Measurements from ENCODE around the gene MOCS1.
"Not testable (repeated sequence)": the region's sequence is repeated elsewhere in the genome, so short reads cannot be mapped to it uniquely, and the experiment has no call there.

The MOCS1 gene

DNA sequence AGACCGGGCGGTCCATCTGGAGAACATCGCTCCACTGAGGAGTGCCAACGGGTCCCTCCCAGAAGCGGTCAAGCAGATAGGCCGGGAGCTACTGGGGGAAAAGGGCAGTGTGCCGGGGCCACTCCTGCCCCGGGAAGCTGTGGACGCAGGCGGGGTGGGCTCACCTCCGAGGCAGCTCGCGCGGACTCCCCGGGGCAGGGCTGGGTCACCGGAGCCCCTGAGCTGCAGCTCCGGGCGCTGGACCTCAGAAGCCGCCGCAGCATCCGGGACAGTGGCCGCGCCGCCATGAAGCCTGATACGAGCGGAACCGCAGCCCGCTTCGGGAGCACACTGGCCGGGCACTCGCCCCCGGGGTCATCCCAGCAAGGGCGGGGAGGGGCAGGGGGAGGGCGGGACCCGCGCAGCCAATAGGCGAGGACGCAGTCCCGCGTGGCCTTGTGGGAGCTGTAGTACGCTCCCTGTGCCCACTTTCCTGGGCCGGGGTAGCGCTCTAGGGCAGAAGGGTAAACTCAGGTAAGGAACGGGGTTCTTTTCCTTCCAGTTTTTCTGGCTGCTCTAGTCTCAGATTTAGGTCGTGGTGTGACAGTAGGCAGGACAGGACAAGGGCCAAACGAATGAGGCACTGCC is at the start of gene MOCS1:
TSS of gene MOCS1 (minus strand) at position 332 of the 627 bp plus-strand sequence. CDS start at position 287, 45 bp downstream.
- peak; percentile 6 for DNase-seq (ENCODE audit: low spot score)
- FAIRE-seq: no peak

GRCh38 chr6:39984051-39984450 is 49.8 kb upstream of the MOCS1 start:
- FAIRE-seq (no peak), DNase-seq (ENCODE audit: low spot score) (no peak)

DNA sequence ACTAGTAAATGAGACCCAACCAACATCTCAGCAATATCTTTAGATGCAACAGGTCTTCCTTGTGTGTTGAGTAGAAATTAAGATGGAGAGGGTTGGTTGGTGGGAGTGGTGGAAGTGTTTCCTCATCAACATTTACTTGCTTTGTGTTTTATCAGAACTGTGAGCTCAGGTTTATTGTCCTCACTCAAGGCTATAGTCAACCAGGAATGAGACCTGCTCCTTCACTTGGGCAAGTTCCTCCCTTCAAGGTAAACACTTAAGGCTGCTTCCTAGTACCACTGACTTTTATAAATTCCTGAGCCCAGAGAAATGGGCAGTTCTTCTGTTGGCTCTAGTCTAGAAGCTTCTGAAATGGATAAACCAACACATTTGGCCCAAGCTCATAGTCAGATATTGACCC is 48.9 kb upstream of the MOCS1 start:
- FAIRE-seq (no peak), DNase-seq (ENCODE audit: low spot score) (no peak)

- DNase-seq (ENCODE audit: low spot score): no peak
- no peak for FAIRE-seq
These were observed 48.5 kb upstream of the MOCS1 start for GRCh38 chr6:39982720-39983119.

DNA sequence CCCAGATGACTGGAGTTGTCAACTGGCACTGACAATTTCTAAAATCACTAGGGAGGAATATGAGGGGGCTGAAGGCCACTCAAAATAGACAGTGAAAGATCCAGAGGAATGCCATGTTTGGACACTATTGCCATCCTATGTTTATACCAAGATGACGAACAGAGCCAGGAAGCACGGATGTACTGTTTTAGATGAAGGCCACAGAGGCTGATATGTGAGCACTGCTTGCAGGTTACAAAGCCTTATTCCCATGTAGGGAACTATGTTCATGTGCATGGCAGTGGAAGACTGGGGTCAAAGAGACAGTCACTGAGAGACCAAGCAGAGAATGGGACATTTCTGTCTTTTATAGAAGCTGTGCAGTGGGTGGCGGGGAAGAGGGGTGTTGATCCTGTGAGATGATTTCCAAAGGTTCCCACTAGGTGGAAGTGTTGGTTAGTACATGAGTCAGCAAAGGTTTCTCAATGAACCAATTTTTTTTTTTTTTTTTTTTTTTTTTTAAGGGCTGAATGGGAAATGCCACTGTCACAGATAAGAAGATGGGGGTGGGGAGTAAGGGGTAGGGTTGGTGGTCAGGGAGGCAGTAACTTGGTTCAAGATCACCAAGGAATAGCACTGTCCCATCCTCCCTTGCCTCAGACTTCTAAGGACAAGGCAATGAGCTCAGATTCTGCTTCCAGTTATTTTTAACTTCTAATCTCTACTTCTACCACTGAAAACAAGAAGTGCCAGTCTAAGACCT is 46.7 kb upstream of the MOCS1 start:
- peak; percentile 15 for DNase-seq (ENCODE audit: low spot score)
- FAIRE-seq: no peak

DNA sequence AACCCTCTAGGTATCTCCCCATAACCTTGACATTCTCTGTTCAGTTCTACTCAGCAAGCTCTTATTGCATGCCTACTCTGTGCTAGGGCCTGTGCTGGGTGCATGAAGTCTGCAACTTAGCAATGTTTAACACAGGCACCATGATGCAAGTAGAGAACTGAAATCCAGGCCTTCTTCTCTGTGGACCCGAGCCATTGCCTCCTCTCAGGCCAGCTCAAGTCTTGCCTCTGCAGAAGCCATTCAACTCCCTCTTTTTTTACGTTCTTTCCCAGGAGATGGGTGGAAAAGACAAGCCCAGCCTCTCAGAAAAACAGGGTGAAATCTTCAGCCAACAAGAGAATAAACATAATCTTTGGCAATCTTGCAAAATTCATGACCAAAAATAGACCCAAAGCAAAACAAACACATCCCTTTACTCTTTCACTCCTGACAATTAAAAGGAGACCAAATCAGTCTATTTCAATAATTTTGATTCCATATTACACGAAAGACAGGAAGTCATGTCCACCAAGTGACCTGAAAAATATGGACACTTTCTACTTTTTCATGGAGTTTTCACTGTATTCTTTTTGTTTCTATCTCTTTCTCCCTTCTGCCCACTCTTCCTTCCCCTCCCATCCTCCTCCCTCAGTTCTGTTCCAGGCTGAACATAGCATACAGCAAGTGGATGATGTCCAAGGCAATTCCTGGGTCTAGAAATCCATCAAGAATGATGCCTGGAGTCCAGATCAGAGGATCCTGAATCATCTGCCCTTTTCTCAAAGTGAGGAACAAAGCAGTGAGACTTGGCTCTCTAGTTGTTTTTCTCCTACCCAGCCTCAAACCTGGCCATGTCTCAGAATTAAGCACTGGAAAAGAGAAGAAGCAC is 45.4 kb upstream of the MOCS1 start:
- FAIRE-seq (no peak), DNase-seq (ENCODE audit: low spot score) (no peak)

GRCh38 chr6:39978240-39978639 is 44.0 kb upstream of the MOCS1 start:
- DNase-seq (ENCODE audit: low spot score): no peak

DNA sequence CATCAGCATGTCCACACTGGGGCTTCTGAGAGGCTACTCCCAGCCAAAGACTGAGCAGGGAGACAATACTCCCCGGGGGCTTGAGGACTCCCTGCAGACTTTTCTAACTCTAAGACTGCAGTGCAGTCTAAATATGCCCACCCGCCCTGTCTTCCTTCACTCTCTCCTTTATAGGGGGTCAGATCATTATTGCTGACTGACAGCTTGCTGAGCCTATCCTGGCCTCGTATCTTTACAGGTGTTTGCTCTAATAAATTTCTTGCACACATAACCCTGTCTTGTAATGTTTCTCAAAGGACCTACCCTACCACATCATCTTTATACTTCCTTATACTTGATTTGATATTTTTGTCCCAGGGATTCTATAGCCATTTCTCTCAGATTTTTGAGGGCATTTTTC is 39.4 kb upstream of the MOCS1 start:
- DNase-seq (ENCODE audit: low spot score) (no peak), FAIRE-seq (no peak)

More at GRCh38 chr6:39978240-39978639, 44.0 kb upstream of the MOCS1 start:
- FAIRE-seq: no peak

- not testable (repeated sequence) for FAIRE-seq; DNase-seq (ENCODE audit: low spot score)
These were observed 38.5 kb upstream of the MOCS1 start for GRCh38 chr6:39972717-39973116.

- not testable (repeated sequence) for FAIRE-seq; DNase-seq (ENCODE audit: low spot score)
These were observed 36.9 kb upstream of the MOCS1 start for GRCh38 chr6:39971131-39971530.

GRCh38 chr6:39965751-39966150 is 31.5 kb upstream of the MOCS1 start:
- DNase-seq (ENCODE audit: low spot score) (no peak), FAIRE-seq (no peak)

DNA sequence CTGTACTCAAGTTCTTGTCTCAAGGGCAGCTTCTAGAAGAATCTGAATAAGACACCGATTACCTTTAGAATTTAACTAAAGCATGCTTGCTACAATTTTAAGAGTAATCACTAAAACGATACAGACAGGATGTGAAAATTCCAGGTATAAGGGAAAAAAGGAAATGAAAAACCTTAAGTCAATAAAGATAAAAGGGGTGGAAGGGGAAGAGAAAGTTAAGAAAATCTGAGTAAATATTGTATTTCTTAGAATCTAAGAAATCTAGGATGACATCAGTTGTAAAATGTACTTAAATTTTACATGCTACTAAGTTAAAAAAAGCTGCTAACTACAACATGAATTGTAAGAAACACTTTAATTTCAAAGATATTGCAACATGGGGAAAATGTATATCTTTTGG is 30.3 kb upstream of the MOCS1 start:
- DNase-seq (ENCODE audit: low spot score) (no peak), FAIRE-seq (no peak)

DNA sequence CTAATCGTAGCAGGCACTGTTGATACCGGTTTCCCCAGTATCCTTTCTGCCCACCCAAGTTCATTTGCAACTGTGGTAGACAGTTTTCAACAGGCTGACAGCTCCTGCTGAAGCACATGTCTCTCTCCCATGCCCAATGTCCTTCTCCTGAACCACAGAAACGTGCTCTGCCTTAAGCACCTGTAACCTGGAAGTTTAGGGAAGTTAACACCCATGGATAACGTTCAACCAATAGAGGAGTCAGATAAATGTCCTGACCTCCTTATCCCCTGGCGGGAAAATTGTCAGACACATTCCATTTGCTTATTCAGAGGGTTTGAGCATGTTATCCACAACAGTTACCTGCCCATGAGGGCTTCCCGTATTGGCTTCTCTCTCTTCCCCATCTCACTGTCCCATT is 29.8 kb upstream of the MOCS1 start:
- DNase-seq (ENCODE audit: low spot score) (no peak), FAIRE-seq (no peak)

GRCh38 chr6:39962831-39963230 is 28.6 kb upstream of the MOCS1 start:
- FAIRE-seq (no peak), DNase-seq (ENCODE audit: low spot score) (no peak)

GRCh38 chr6:39961178-39961577 is 26.9 kb upstream of the MOCS1 start:
- no peak for DNase-seq (ENCODE audit: low spot score)
- no peak for FAIRE-seq

DNA sequence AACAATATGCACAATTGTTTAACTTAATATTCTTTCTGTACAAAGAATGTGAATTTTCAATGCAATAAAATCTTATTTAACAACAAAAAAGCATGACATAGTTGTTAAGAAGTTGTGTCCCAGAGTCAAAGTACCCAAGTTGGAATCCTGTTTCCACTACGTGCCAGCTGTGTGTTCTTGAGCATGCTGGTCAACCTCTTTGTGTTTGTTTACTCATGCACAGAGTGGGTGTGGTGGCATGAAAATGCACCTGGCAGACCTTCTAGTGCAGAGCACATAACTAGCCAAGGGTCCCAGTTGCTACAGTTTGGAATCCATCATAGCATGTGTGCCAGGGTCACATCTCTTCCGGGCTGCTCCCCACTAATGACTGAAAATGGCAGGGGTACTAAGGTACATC is 24.7 kb upstream of the MOCS1 start:
- FAIRE-seq (no peak), DNase-seq (ENCODE audit: low spot score) (no peak)

DNA sequence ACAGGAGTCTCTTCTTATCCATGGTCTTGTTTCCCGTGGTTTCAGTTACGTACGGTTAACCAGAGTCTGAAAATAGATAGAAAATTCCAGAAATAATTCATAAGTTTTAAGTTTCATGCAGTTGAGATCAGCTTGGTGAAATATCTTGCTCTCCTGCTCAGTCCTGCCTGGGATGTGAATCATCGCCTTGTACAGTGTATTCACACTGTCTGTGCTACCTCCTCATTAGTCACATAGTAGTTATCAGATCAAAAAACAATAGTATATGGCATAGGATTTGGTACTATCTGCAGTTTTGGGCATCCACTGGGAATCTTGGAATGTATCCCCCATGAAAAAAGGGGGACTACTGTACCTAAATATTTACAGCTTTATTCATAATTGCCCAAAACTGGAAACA is 22.7 kb upstream of the MOCS1 start:
- FAIRE-seq (no peak), DNase-seq (ENCODE audit: low spot score) (no peak)

GRCh38 chr6:39953076-39953618 is 18.9 kb upstream of the MOCS1 start:
- DNase-seq (ENCODE audit: low spot score) (no peak), FAIRE-seq (no peak)

DNA sequence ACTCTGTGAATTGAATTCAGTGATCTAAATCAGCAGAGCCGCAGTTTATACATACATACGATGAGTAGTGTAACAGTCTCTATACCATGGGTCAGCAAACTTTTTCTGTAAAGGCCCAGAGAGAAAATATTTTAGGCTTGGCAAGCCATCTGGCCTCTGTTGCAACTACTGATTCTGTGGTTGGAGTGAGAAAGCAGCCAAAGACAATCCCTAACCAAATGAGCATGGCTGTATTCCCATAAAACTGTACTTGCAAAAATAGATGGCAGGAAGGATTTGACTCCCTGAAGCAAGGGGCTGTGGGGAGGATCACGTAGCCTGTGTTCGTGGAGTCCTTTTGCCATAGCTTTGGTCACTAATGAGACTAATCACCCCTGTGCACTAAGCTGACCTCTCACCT is 17.9 kb upstream of the MOCS1 start:
- DNase-seq (ENCODE audit: low spot score) (no peak), FAIRE-seq (no peak)

DNA sequence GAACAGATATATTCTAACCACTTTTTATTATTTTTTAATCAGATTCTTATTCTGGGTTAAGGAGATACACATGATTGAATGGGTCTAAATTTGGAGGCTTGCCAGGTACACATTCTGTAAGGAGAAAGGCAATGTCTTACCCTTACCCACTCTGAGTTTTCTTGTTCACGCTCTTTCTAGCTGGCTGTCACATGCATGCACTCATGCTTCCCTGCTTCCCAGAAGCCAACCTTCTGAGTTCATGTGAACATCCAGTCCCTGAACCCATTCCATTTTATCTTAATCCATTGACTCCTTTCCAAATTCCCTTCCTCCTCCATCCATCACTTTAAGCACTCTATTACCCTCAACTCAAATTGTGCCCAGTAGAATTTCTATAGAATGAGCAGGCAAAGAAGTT is 17.5 kb upstream of the MOCS1 start:
- FAIRE-seq (no peak), DNase-seq (ENCODE audit: low spot score) (no peak)

DNA sequence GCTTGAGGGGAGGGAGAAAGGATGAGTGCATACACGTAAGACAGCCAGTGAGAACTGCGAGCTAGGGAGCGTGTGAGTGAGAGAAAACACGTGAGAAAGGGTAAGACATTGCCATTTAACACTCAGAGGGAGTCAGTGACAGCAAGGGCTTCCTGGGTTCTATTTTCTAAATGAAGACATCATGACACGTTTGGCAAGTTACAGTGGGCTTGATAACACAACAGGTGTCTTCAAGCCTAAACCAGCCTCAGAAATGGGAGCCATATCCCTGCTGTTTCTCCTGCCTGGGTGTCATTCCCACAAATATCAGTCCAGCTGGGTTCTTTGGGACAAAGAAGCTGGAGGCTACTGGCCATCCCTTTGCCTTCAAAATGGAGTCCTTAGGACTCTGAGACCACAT is 16.9 kb upstream of the MOCS1 start:
- FAIRE-seq (no peak), DNase-seq (ENCODE audit: low spot score) (no peak)

All from RCC 7860 (cell line).